C4-2B (cell line): ENCODE data around the gene CXCR5.

Experiments
- H3K27ac ChIP-seq: fragments of 450-650 bp; 2 replicates; pipeline ENCODE4 v1.5.1; 2017
- CTCF ChIP-seq: fragments of 450-650 bp; conservative IDR thresholded peaks from 2 replicates; pipeline ENCODE4 v1.5.1; 2017; ENCODE audit warnings: mild to moderate bottlenecking
- ZFX ChIP-seq: fragments of 450-650 bp; IDR thresholded peaks from 2 replicates; pipeline ENCODE4 v1.6.1; 2017

Gene CXCR5

GRCh38 chr11:118859973-118860372 is 23.7 kb upstream of the CXCR5 start:
- no peak for TF ChIP-seq CTCF

GRCh38 chr11:118868659-118869058 is 15.0 kb upstream of the CXCR5 start:
- TF ChIP-seq CTCF (no peak), ZFX (no peak)
- H3K27ac ChIP-seq, result no peak overlapping the region; the same call in 1 of the 2 replicates

More at GRCh38 chr11:118859973-118860372, 23.7 kb upstream of the CXCR5 start:
- no peak overlapping the region for H3K27ac ChIP-seq

- TF ChIP-seq CTCF, result no peak
- TF ChIP-seq ZFX, result no peak
- peak overlapping the region; percentile 81 for H3K27ac ChIP-seq
These were observed 13.0 kb upstream of the CXCR5 start for GRCh38 chr11:118870396-118871343.

- no peak for TF ChIP-seq CTCF
- no peak for TF ChIP-seq ZFX
These were observed 11.3 kb upstream of the CXCR5 start for GRCh38 chr11:118872403-118872821.

DNA sequence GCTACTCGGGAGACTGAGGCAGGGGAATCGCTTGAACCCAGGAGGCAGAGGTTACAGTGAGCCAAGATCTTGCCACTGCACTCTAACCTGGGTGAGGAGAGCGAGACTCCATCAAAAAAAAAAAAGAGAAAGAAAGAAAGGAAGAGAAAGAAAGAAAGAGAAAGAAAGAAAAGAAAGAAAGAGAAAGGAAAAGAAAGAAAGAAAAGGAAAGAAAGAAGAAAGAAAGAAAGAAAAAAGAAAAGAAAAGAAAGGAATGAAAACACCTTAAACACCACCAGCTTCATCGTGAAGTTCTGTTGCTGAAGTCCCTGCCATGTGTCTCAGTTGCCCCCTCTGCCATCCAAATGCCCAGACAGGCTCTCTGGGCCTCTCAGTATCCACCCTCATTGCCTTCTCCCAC is 9.9 kb upstream of the CXCR5 start:
- no peak for TF ChIP-seq CTCF
- no peak for TF ChIP-seq ZFX
- H3K27ac ChIP-seq, result no peak overlapping the region

More at GRCh38 chr11:118872403-118872821, 11.3 kb upstream of the CXCR5 start:
- H3K27ac ChIP-seq, result 0 out of 2 replicates have a peak overlapping the region, but pooled peaks have one; percentile 9

DNA sequence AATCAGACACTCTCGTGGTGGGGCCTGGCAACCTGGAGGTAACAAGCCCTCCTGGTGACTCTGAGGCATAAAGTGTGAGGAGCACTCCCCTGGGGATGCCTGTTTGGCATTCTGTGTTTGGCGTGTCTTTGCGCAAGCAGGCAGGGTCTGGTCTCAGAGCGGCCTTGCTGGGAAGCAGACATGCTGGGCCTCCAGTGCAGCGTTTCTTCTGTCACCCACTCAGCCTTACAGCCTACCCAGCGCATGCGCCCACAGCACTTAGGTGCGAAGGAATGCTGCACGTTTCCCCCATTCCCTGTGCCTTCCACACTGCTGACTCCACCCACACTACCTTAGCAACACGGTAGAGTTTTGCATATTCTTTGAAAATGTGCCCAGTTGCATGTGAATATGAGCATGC is 7.4 kb upstream of the CXCR5 start:
- TF ChIP-seq ZFX, result no peak
- no peak for TF ChIP-seq CTCF
- no peak overlapping the region for H3K27ac ChIP-seq

GRCh38 chr11:118877487-118878162 is 6.1 kb upstream of the CXCR5 start:
- no peak overlapping the region for H3K27ac ChIP-seq
- TF ChIP-seq CTCF, result no peak
- no peak for TF ChIP-seq ZFX
